GM12865 (cell line): ENCODE results near the gene MUC20.

Experiments
- DNase-seq: peaks from one replicate; pipeline ENCODE4 v3.0.0; 2010; ENCODE audit warnings: low read depth
- H3K4me3 ChIP-seq: 2 replicates; pipeline ENCODE4 v1.5.1; 2011; ENCODE audit warnings: mild to moderate bottlenecking, low read depth, low read length, control low read depth
- CTCF ChIP-seq: IDR thresholded peaks from 2 replicates; pipeline ENCODE4 v1.5.1; 2011; ENCODE audit warnings: low read length, control low read depth, low read depth, inconsistent platforms; ENCODE audit not compliant: insufficient read depth; ENCODE audit errors: missing control alignments

The MUC20 gene

GRCh38 chr3:195754906-195755305, 34.1 kb downstream of the MUC20 start:
- DNase-seq = no peak
- H3K4me3 ChIP-seq = no peak overlapping the region
- TF ChIP-seq CTCF = no peak

- no peak for DNase-seq
- TF ChIP-seq CTCF = no peak
- H3K4me3 ChIP-seq = no peak overlapping the region
Measured at GRCh38 chr3:195755391-195755790, 34.6 kb downstream of the MUC20 start.

GRCh38 chr3:195755791-195756676, 35.3 kb downstream of the MUC20 start:
- TF ChIP-seq CTCF = no peak
- DNase-seq = no peak
- no peak overlapping the region for H3K4me3 ChIP-seq

GRCh38 chr3:195757438-195757770, 36.6 kb downstream of the MUC20 start:
- TF ChIP-seq CTCF = no peak
- DNase-seq = no peak
- H3K4me3 ChIP-seq = no peak overlapping the region

- no peak overlapping the region for H3K4me3 ChIP-seq
- no peak for TF ChIP-seq CTCF
- no peak for DNase-seq
Measured at GRCh38 chr3:195757827-195758226, 37.0 kb downstream of the MUC20 start.

- no peak for TF ChIP-seq CTCF
- no peak overlapping the region for H3K4me3 ChIP-seq
- DNase-seq = no peak
Measured at GRCh38 chr3:195758721-195759353, 38.1 kb downstream of the MUC20 start.
